Putamen (tissue), 1 donor: Measurements from ENCODE around the gene ZNF892.
"Not testable (repeated sequence)": the region's sequence is repeated elsewhere in the genome, so short reads cannot be mapped to it uniquely, and the experiment has no call there.

Source experiments
- DNase-seq: peaks from one replicate; pipeline ENCODE4 v3.0.0-alpha.2; 2016; ENCODE audit warnings: low spot score

ZNF892 gene

GRCh38 chr2:95231723-95232122 lies 24.4 kb downstream of the ZNF892 start:
- DNase-seq = peak; percentile 72

- no peak for DNase-seq
Observed at GRCh38 chr2:95232232-95232631, 24.9 kb downstream of the ZNF892 start.

GRCh38 chr2:95234286-95234785 lies 27.0 kb downstream of the ZNF892 start:
- DNase-seq = no peak

GRCh38 chr2:95234816-95235215 lies 27.5 kb downstream of the ZNF892 start:
- DNase-seq = no peak

- DNase-seq = no peak
Observed at GRCh38 chr2:95238131-95238530, 30.8 kb downstream of the ZNF892 start.

- no peak for DNase-seq
Observed at GRCh38 chr2:95240091-95240490, 32.8 kb downstream of the ZNF892 start.

GRCh38 chr2:95240556-95240955 lies 33.2 kb downstream of the ZNF892 start:
- DNase-seq = no peak

- DNase-seq = not testable (repeated sequence)
Observed at GRCh38 chr2:95242084-95242483, 34.8 kb downstream of the ZNF892 start.
